GM18519 (cell line): ENCODE measurements around the gene CA9.

Experiments used
- ATAC-seq: cut with Tn5 transposase; IDR thresholded peaks from one replicate; pipeline ENCODE4 v1.9.1; 2021; ENCODE audit warnings: mild to moderate bottlenecking, moderate library complexity; ENCODE audit not compliant: unreplicated experiment, low FRiP score

CA9 gene

DNA sequence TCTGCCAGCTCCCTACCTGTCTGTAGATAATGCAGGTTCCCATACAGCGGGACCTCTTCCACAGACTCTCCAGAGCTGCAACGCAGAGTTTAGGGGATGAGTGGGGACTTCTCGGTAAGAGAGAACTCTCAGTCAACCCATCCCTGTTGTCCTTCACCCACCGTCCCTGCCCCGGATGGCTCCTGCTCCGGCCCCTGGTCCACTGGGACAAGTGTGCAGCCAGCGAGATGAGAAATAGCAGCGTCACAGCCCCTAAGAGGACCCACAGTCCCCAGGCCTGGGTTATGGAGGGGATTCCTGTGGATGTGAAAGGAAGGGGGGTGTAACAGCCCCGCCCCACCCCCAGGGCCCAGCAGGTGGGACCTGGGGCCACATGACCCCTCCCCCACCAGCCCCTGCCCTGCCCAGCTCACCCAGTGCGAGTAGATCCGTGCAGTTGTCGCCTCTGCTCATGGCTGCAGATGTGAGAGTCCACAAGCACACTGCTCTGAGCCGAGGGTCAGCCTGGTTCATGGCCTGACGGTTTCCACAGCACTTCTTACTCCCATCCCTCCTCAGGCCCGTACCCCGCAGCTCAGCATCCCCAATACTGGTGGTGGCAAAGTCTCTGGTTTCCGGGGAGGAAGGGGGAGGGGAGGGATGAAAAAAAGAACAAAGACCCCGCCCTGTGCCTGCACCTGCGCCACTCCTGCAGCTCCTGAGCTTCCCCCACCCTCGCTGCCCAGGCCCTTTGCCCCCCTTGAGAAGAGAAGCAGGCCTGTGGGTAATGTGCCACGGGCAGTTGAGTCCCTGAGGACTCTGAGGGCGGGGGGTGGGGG is 23.2 kb upstream of the CA9 start, which contains the start of gene SIT1:
Gene SIT1, minus strand, starts transcription at position 591 of the 818 bp plus-strand sequence. Its CDS starts 78 bp downstream, at position 513.
- no peak for ATAC-seq

DNA sequence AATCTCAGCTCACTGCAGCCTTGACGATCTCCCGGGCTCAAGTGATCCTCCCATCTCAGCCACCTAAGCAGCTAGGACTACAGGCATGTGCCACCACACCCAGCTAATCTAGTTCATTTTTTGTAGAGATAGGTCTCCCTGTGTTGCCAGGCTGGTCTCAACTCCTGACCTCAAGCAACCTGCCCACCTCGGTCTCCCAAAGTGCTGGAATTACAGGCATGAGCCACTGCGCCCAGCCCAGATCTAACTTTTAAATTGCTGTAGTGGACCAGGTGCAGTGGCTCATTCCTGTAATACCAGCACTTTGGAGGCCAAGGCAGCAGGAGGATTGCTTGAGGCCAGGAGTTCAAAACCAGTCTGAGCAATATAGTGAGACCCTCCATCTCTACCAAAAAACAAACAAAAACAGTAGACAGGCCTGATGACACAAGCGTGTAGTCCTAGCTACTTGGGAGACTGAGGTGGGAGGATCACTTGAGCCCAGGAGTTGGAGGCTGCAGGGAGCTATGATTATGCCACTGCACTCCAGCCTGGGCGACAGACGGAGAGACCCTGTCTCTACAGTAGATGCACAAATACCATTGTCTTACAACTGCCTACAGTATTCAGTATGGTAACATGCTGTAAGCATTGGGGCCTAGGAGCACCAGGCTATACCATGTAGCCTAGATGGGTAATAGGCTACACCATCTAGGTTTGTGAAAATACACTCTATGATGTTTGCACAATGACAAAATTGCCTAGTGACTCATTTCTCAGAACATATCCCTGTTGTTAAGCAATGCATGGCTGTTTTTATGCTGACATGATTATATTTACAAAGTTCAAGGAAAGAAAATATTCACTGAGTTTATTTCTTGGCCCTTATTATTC is 21.5 kb upstream of the CA9 start:
- ATAC-seq, result no peak

DNA sequence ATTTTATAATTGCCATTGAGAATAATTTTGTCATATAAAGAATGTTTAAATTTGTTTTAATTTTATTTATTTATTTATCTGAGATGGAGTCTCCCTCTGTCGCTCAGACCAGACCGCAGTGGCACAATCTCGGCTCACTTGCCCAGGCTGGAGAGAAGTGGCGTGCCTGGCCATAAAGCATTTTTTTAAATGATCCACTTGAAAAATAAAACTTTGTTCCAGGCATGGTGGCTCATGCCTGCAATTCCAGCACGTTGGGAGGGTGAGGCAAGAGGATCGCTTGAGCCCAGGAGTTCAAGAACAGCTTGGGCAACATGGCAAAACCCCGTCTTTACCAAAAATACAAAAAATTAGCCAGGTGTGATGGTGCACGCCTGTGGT is 20.9 kb upstream of the CA9 start:
- ATAC-seq, result no peak

DNA sequence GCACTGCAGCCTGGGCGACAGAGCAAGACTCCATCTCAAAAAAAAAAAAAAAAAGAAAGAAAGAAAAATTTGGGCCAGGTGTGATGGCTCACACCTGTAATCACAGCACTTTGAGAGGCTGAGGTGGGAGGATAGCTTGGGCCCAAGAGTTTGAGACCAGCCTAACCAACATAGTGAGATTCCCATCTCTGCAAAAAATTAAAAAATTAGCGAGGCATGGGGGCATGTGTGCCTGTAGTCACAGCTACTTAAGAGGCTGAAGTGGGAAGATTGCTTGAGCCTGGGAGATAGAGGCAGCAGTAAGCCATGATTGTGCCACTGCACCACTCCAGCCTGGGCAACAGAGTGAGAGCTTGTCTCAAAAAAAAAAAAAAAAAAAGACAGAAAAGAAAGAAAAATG is 20.1 kb upstream of the CA9 start:
- no peak for ATAC-seq

DNA sequence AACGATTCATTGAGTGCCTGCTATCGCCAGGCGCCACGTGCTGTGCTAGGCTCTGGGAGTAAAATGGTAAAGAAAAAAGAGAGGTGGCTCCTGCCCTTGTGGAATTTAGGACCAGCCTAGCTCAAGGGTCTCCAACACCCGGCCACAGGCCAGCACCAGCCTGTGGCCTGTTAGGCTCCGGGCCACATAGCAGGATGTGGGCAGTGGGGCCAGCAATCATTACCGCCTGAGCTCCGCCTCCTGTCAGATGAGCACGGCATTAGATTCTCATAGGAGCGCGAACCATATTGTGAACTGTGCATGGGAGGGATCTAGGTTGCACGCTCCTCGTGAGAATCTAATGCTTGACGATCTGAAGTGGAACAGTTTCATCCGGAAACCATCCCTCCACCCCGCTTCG is 17.4 kb upstream of the CA9 start:
- ATAC-seq, result no peak

DNA sequence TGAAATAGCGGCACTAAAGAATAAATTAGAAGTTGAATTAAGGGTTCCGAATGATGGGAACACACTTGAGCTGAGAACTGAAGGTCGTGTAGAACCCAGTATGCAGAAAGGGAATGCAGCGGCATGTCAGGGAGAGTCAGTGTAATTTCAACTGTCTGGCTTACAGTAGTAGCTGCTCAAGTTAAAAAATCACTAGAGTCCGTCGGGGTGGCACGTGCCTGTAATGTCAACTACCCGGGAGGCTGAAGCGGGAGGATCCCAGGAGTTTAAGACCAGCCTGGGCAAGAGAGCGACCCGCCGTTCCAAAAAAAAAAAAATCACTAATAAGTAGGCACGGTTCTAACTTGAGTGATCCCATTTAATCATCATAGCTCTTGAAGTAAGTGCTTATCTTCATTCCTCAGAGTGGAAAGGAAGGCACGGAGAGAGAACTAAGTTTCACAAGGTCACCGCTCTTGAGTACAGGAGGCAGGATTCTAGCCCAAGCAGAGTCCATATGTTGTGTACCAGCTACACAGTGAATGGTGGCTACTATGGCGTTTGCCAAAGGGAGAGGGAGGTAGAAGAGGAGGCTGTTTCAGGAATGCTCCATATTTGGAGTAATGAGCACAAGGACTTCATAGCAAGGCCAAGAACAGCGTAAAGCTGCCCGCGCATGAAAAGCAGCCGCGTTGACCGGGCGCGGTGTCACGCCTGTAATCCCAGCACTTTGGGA is 16.7 kb upstream of the CA9 start:
- ATAC-seq, result no peak

DNA sequence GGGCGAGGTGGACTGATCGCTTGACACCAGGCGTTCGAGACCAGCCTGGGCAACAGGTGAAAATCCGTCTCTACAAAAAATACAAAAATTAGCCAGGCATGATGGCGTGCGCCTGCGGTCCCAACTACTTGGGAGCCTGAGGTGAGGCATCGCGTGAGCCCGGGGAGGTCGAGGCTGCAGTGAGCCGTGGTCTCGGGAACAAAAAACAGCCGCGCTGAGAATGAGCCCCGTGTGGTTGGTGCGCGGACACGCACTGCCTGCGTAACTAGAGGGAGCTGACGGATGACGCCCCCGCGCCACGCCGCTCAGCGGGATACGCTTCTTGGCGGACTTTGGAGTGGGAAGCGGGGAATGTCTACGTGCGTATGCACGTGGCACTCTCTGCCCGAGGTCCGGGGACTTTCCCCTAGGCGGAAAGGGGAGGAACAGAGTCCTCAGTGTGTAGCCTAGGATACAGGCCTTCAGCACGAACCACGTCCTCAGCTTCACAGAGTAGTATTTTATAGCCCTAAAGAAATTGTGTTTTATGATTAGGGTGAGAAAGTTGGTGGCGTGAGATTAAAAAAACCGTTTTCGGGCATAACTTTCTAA is 16.1 kb upstream of the CA9 start, which contains the start of gene RMRP:
Gene RMRP, minus strand, starts transcription at position 474 of the 591 bp plus-strand sequence.
- peak; percentile 82 for ATAC-seq

DNA sequence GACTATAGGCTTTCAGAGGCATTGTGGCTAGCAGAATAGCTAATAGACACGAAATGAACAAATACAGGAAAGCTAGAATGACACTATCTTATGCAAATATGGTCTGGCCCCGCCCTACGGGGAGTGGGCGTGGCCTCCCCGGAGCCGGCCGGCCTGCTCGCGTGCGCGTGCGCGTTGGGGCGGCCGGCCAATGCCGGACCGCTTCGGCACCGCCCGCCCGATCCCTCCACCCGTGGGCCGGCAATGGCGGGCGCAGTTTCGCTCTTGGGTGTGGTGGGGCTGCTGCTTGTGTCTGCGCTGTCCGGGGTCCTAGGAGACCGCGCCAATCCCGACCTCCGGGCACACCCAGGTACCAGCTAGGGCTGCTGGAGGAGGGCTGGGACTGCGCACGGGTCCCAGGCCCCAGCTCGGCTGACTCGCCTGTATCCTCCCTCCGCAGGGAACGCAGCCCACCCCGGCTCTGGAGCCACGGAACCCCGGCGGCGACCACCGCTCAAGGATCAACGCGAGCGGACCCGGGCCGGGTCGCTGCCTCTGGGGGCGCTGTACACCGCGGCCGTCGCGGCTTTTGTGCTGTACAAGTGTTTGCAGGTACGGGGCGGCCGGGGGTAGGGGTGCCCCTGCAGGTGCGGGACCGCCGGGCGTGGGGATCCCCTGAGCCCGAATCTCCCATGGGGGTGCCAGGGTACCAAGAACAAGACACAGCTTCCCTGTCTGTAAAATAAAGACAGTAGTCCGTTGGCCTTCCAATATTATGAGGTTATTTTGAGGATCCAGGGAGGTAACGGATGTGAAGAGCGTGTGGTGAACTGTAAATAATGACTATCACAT is 15.4 kb upstream of the CA9 start, which contains the start of gene CCDC107:
Gene CCDC107, plus strand, starts transcription at position 156 of the 831 bp plus-strand sequence. Its CDS starts 88 bp downstream, at position 244.
- ATAC-seq, result peak; percentile 35

DNA sequence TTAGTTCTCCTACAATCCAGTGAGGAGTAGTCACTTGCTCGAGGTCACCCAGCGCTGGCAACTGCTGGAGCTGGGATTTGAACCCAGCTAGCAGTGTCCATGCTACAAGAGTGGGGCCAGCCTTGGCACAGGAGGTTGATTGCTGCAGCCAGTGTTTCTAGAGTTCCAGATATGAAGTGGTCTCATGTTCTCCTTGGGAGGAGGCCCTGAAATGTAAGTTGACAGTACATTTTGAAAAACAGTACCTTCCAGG is 14.8 kb upstream of the CA9 start:
- ATAC-seq, result no peak

DNA sequence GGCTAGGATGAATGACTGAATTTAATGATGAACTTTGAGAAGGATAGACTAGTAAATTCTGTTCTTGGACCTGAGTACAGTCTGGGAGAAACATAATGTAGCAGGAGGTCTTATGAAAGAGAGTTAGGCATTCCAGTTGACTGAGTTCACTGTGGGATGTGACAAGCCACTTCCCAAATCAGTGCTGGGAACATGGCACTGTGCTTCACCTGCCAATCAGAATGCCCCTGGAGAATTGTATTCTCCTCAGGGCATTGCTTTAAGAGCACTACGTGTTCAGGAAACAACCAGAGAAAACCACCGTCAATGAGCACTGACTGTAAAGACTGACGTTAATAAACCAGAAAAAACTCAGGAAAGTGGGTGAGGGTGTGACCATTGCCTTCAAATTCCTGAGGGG is 14.4 kb upstream of the CA9 start:
- no peak for ATAC-seq

DNA sequence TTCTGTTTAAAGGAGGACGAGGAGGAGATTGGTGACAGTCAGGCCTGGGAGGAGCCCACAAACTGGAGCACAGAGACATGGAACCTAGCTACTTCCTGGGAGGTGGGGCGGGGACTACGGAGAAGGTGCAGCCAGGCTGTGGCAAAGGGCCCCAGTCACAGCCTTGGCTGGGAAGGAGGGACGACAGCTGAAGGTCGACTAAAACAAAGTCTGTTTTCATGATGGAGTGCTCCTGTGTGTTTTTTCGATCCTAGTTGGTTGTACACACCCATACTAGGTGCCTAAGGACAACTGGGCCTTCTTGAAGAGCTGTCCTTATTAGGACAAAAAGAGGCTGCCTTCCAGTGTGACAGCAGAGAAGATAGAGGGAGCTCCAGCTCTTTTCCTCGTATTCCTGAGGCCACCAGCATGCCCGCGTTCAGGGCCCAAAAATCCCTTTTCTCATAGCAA is 12.7 kb upstream of the CA9 start:
- ATAC-seq, result no peak

DNA sequence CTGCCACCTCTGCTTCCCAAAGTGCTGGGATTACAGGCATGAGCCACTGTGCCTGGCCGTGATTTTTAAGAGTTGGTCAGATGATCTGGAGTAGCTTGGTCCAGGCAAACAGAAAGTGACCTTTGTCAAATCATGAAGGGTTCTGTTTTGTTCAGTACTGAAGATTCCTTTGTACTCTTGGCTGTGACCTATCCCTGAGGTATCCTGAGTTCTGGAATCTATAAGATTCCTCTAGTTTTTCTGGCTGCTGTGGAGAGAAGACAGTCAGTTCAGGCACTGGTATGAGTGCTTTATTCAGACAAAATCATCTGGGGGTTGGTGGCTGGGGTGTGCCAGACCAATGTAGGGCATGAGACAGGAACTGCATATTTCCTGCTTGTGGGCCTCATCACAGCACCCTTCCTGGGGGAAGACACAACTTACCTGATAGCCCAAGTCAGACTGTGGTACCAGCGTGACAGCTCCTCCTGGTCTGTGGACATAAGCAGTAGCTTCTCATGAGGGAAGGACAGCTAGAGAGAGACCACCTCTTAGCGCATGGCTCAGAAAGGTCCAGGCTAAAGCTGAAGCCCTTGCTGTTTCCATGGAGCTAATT is 11.9 kb upstream of the CA9 start:
- no peak for ATAC-seq

DNA sequence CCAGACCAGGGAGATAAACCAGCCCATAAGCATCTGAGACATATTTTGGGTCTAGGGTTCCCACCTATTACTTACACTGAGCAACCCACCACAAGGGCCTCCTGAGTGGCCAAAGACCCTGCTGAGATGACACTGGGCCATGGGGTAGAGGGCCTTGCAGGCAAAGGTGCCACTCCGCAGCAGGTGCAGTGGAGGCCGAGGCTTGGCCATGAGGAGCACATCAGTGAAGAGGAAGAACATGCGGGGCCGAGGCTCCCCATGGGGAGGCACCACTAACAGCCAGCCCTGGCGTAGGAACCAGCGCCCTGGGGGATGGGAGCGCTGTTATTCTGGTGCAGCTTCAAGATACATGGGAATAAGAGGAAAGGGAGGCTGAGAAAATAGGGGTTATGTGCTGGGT is 11.3 kb upstream of the CA9 start:
- no peak for ATAC-seq

DNA sequence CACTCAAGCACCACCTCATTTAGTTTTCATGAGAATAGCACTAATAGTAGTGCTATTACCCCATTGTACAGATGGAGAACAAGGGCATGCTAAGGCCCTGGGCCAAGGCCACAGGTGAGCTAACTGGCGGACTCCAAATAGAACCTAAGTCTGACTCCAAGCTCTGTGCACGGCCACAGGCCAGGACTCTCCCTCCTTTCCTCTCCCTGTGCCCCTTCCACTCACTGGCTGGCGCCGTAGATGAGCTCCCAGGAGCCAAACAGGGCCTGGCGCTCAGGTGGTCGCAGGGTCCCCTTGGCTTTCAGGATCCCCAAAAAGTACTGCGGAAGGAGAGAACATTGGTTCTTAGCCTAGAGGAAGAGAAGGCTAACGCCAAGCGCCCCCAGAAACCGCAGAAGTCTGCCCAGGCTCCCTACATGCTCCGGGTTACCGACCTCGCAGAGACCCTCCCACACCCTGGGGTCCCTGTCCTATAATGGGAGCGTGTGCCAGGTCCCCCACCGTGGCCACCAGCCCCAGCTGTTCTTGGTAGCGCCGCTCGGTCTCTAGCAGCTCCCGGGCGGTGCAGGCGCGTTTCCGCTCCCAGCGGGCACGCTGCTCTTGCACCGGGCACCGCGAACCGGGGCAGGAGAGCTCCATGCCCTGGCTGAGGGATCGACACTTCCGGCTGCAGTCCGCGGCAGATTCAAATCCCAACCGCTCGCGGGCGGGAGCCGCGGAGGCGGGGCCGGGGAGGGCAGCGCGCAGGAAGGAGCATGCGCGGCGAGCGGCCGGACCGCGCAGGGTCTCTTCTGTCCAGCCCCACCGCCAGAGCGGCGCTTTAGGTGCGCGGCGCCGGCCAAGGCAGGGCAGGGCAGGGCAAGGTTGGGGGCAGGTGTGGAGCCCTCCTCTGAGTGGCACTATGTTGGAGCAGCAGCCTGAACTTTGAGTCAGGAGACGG is 8.9 kb upstream of the CA9 start, which contains the start of gene ARHGEF39:
Gene ARHGEF39, minus strand, starts transcription at position 665 of the 940 bp plus-strand sequence. Its CDS starts 26 bp downstream, at position 639.
- peak; percentile 50 for ATAC-seq

DNA sequence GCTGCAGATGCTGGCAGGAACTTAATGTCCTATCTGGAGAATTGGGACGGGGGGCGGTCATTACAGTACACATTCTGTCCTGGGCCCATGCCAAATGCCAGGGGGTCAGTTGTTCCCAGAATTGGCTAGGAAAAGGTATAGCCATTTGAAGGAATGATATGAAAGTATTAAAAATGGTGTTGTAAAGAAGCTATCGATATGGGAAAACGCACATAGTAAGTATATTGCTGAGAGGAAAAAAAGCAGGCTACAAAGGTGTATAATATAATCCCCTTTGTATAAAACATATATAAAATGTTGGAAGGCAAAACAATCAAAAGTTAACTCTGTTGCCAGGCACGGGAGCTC is 8.3 kb upstream of the CA9 start:
- no peak for ATAC-seq

DNA sequence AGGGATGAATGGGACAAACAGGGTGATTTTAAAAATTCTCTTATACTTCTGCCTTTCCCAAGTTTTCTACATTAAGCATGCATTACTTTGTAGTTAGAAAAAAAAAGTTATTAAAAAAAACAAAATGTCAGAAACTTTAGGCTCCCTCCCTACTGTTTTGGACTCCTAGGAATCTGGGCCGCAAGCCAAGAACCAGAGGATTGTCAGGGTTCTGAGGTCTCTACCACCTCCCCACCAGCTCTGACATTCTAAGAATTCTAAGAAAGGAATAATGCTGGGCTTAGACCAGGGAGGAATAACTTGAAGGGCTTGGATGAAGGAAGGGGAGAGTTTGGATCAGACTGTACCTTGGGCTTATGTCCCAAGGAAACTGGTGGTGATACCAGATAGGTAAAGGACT is 7.7 kb upstream of the CA9 start:
- ATAC-seq, result no peak

DNA sequence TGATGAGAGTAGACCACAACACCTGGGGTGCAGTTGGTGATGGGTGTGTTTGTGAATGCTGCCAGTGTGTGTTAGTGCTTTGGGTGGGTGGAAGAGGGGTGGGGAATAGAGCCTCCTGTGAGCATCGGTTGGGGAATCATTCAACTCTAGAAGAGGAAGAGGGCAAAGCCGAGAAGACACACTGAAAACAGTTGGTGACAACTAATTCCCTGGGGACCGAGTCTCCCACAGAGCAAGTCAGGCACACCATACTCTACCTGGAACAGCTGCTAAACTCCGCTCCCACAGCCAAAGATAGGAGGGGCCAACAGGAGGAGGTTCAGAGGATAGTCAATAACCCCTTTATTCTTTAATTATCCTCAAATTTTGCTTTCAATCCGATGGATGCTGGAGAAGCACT is 7.2 kb upstream of the CA9 start:
- ATAC-seq, result no peak

DNA sequence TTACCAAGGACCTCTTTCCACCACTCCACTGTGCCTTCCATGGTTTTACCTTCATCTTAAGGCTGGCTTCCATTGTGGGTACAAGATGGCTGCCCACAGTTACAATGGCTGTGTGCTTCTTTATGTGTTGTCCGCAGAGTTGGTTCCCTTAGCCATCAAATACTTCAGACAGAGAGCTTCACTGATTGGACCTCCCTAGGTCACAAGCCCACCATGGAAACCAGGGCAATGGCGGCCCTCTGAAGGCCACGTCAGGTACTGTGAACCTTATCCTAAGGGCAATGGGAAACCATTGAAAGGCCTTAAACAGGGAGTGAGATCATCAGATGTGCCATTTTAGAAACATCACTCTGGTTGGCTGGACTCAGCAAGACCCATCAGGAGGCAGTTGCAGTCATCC is 5.8 kb upstream of the CA9 start:
- ATAC-seq, result no peak
